Spleen (tissue), 11 donors: Measurements from ENCODE around the gene NKRF. TPM values are rescaled to one million over a fixed set of nuclear protein-coding genes. Genes with fewer than 3 reads are reported as not detected.

Experiments
- DNase-seq: peaks from one replicate; pipeline ENCODE4 v3.0.0-alpha.2; 2020
- H3K27ac ChIP-seq, 8 donors: fragments of 200-600 bp; sonication (generic) in 7 of 8; 1 replicate in 4 of 8; 2 replicates in 4 of 8; pipeline versions ENCODE4 v1.5.0 to v1.8.0; 2016 to 2021; ENCODE audit warnings: inconsistent platforms in 4 of 8, mild to moderate bottlenecking in 4 of 8, moderate library complexity in 1 of 8
- H3K27me3 ChIP-seq, 7 donors: fragments of 200-600 bp; sonication (generic) in 6 of 7; replicated peaks in 1 of 7; 1 replicate in 4 of 7; 2 replicates in 3 of 7; pipeline versions ENCODE4 v1.5.0 to v1.8.0; 2016 to 2021; ENCODE audit warnings: inconsistent platforms in 3 of 7, mild to moderate bottlenecking in 1 of 7
- H3K36me3 ChIP-seq, 6 donors: fragments of 200-600 bp; sonication (generic) in 5 of 6; 1 replicate in 4 of 6; 2 replicates in 2 of 6; pipeline versions ENCODE4 v1.5.0 to v1.8.0; 2016 to 2021; ENCODE audit warnings: inconsistent platforms in 2 of 6
- H3K4me1 ChIP-seq, 6 donors: fragments of 200-600 bp; sonication (generic) in 5 of 6; 1 replicate in 3 of 6; 2 replicates in 3 of 6; pipeline versions ENCODE4 v1.5.0 to v1.8.0; 2016 to 2021; ENCODE audit warnings: inconsistent platforms in 3 of 6
- H3K4me3 ChIP-seq, 8 donors: fragments of 200-600 bp; sonication (generic) in 7 of 8; 1 replicate in 4 of 8; 2 replicates in 4 of 8; pipeline versions ENCODE4 v1.5.0 to v1.8.0; 2016 to 2021; ENCODE audit warnings: inconsistent platforms in 4 of 8, mild to moderate bottlenecking in 4 of 8, moderate library complexity in 2 of 8
- H3K9me3 ChIP-seq, 8 donors: fragments of 200-600 bp; sonication (generic) in 7 of 8; 1 replicate in 4 of 8; 2 replicates in 4 of 8; pipeline versions ENCODE4 v1.5.0 to v1.8.0; 2016 to 2021; ENCODE audit warnings: inconsistent platforms in 4 of 8
- POLR2A ChIP-seq, 3 donors: fragments of 450-650 bp; IDR thresholded peaks; one replicate each; pipeline ENCODE4 v1.5.1; 2017; ENCODE audit warnings: antibody characterized with exemption in 3 of 3, mild to moderate bottlenecking in 1 of 3
- POLR2AphosphoS5 ChIP-seq, 3 donors: sonication (generic); formaldehyde crosslinking; IDR thresholded peaks; one replicate each; pipeline ENCODE4 v1.5.1; 2017; ENCODE audit warnings: antibody characterized with exemption in 3 of 3
- WGBS, 5 donors: extraction: QIAGEN DNeasy Blood & Tissue Kit in 3 of 5; methylation state at CpG; one replicate each; pipeline versions ENCODE4 v1.1.5 to v1.1.7; 2013 to 2018; 5-methylcytosine and 5-hydroxymethylcytosine counted together
- intact Hi-C: fragments of 100-400 bp; cut with DNase I; formaldehyde crosslinking; loops from one replicate; pipeline ENCODE4 v1.15.0; 2023; ENCODE audit warnings: low total_unique reads
- polyA plus RNA-seq, 3 donors: library from polyadenylated mRNA; stranded (reverse); fragments of 200-250 nt; gene quantifications; one replicate each; pipeline ENCODE4 v1.2.1, GENCODE V29; 2013
- total RNA-seq, 7 donors: library from RNA; depleted of rRNA in 3 of 7; stranded (reverse); fragments of >200 nt in 3 of 7; fragmentation: NEBNext Ultra II Directional in 4 of 7; extraction: Animal tissue kit (Norgen Biotek cat#: 25700) in 4 of 7; gene quantifications; one replicate each; pipeline versions ENCODE4 v1.1.0 to v1.2.1, GENCODE V29; 2016 to 2021
- TF ChIP-seq, protein P1 (sequence below), 11 experiments: fragments of 200-600 bp in 7 of 11; fragments of 450-650 bp in 4 of 11; sonication (generic) in 4 of 11; IDR thresholded peaks in 8 of 11; conservative IDR thresholded peaks in 3 of 11; 1 replicate in 7 of 11; 2 replicates in 4 of 11; pipeline versions ENCODE4 v1.4.0 to v1.8.0; 2016 to 2021; ENCODE audit warnings: antibody characterized with exemption in 11 of 11, inconsistent platforms in 4 of 11, mild to moderate bottlenecking in 1 of 11
- donor health status: healthy with polysubstance abuse.
- donor health status: DM: no; HTN: no; CAD: no; lungs with moderate emphysema.
- donor health status: DM: no; HTN: no; CAD: no.
- donor health status: Bipolar disorder and iron deficiency.
- donor health status: healthy.
- donor health status: DM: no; HTN: no; CAD: no.
- donor health status: DM: yes; HTN: yes; CAD: no.

NKRF gene
- total and polyA plus RNA-seq, 10 donors, result 6.9 to 13.8 (median 11.2) TPM

DNA sequence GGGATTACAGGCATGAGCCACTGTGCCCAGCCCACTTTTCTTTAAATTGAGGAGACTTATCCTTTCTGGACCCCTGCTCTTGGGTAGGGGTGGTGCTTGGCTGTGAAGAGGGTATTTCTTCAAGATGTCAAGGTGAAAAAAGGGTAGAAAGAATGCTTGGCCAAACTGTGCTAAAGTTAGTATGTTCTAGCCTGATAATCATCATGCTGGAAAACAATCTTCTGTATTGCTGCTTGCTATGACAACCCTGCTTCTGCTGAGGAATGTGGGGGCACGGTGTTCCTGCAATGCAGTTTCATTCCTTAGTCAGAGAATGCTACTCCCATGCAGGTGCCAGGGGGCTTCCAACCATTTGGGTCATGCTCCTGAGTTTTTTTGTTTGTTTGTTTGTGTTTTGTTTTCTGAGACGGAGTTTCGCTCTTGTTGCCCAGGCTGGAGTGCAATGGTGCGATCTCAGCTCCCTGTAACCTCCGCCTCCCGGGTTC, 35.8 kb downstream of the NKRF start:
- no peak for TF ChIP-seq POLR2AphosphoS5 (IDR thresholded peaks at IDR 0.05)
- TF ChIP-seq, protein P1, sequence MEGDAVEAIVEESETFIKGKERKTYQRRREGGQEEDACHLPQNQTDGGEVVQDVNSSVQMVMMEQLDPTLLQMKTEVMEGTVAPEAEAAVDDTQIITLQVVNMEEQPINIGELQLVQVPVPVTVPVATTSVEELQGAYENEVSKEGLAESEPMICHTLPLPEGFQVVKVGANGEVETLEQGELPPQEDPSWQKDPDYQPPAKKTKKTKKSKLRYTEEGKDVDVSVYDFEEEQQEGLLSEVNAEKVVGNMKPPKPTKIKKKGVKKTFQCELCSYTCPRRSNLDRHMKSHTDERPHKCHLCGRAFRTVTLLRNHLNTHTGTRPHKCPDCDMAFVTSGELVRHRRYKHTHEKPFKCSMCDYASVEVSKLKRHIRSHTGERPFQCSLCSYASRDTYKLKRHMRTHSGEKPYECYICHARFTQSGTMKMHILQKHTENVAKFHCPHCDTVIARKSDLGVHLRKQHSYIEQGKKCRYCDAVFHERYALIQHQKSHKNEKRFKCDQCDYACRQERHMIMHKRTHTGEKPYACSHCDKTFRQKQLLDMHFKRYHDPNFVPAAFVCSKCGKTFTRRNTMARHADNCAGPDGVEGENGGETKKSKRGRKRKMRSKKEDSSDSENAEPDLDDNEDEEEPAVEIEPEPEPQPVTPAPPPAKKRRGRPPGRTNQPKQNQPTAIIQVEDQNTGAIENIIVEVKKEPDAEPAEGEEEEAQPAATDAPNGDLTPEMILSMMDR (IDR thresholded peaks at IDR 0.05 in 8 of 11, conservative IDR thresholded peaks at IDR 0.05 in 3 of 11), result no peak
- no peak for TF ChIP-seq POLR2A (IDR thresholded peaks at IDR 0.05)
- peaks cover 0 to 14% (median 6%) of the 10 kb centered on the region in 6 donors for H3K4me1 ChIP-seq
- DNase-seq, result no peak
- no peaks in the 10 kb centered on the region for H3K9me3 ChIP-seq
- H3K27me3 ChIP-seq, result peaks cover 0 to 4% (median 0%) of the 10 kb centered on the region in 7 donors
- no peak overlapping the region for H3K27ac ChIP-seq
- H3K4me3 ChIP-seq, result no peak overlapping the region
- 86 to 98% (median 91%) methylated on average over 6 of the region's 6 CpGs for WGBS, 5 donors
- intact Hi-C loops, result no loop called here
- H3K36me3 ChIP-seq, result no peaks in the 10 kb centered on the region

DNA sequence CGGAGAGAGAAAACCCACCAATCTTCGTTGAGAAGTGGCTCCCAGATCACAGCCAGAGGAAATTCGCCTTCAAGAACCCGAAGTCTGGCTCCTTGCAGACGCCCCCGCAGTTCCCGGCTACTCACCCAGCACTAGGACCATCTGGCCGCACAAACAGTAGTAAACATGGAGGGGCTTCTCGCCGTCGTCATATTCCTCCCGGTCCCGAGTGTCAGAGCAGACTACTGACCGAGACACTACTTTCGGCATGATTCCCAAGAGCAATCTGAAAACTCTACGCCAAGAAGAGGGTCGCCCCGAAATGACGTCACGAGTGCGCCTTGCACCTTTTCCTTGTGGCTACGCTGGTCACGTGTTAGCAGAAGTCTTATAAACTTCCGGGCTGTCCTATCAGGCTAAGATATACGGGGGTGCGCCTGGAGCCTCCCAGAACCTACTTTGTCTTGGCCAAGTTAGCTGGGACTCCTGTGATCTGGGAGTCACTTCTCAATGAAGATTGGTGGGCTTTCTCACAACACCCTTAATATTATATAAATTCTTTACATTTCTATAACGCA, 41.0 kb downstream of the NKRF start, which contains the start of gene STEEP1:
Gene STEEP1 (minus strand): TSS at position 303 of the 557 bp plus-strand sequence. CDS start 54 bp downstream, at position 249.
- H3K4me3 ChIP-seq, result peak within 1 kb of the TSS; percentile 32 to 75 (median 52)

DNA sequence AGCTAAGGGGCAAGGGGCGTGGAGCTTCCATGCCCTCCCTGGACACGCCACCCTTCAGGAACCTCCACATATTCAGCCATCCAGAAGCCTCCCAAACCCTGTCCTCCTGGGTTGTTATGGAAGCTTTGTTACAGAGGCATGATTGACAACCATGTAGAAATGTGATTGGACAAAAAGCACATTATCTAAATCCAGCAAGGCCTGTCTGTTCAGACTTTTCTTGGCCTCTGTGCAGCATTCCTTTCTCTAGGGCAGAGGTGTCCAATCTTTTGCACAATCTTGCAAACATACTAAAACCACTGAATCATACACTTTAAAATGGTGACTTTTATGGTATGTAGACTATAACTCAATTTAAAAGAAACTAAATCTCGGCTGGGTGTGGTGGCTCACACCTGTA, 53.7 kb downstream of the NKRF start:
- no peak for DNase-seq
- H3K27ac ChIP-seq, result no peak overlapping the region
- peaks cover 0 to 14% (median 0%) of the 10 kb centered on the region in 6 donors for H3K4me1 ChIP-seq
- H3K36me3 ChIP-seq, result peaks cover 0 to 19% (median 2%) of the 10 kb centered on the region in 6 donors
- no peak overlapping the region for H3K4me3 ChIP-seq
- TF ChIP-seq, protein P1 (IDR thresholded peaks at IDR 0.05 in 8 of 11, conservative IDR thresholded peaks at IDR 0.05 in 3 of 11), result no peak
- no peak for TF ChIP-seq POLR2AphosphoS5 (IDR thresholded peaks at IDR 0.05)
- no peak for TF ChIP-seq POLR2A (IDR thresholded peaks at IDR 0.05)
- intact Hi-C loops, result no loop called here
- H3K9me3 ChIP-seq, result no peaks in the 10 kb centered on the region
- 65 to 100% (median 88%) methylated on average over 2 to 3 of the region's 3 CpGs for WGBS, 5 donors
- no peaks in the 10 kb centered on the region for H3K27me3 ChIP-seq

More for the DNA sequence above, 41.0 kb downstream of the NKRF start, which contains the start of gene STEEP1:
- peaks cover 0 to 35% (median 14%) of the 10 kb centered on the region in 6 donors for H3K4me1 ChIP-seq
- TF ChIP-seq, protein P1 (IDR thresholded peaks at IDR 0.05 in 8 of 11, conservative IDR thresholded peaks at IDR 0.05 in 3 of 11), result no peak
- TF ChIP-seq POLR2A (IDR thresholded peaks at IDR 0.05) (no peak), POLR2AphosphoS5 (IDR thresholded peaks at IDR 0.05) (peak in 2 of 3 donors; percentile 72 to 91)
- intact Hi-C loops, result no loop called here
- no peaks in the 10 kb centered on the region for H3K27me3 ChIP-seq
- H3K9me3 ChIP-seq, result no peaks in the 10 kb centered on the region
- peak; percentile 94 for DNase-seq
- 1 to 25% (median 1%) methylated on average over 14 to 27 of the region's 27 CpGs for WGBS, 5 donors
- peaks cover 0 to 12% (median 0%) of the 10 kb centered on the region in 6 donors for H3K36me3 ChIP-seq
- peak within 1 kb of the TSS in 7 of 8 donors; percentile 51 to 82 (median 77) for H3K27ac ChIP-seq

DNA sequence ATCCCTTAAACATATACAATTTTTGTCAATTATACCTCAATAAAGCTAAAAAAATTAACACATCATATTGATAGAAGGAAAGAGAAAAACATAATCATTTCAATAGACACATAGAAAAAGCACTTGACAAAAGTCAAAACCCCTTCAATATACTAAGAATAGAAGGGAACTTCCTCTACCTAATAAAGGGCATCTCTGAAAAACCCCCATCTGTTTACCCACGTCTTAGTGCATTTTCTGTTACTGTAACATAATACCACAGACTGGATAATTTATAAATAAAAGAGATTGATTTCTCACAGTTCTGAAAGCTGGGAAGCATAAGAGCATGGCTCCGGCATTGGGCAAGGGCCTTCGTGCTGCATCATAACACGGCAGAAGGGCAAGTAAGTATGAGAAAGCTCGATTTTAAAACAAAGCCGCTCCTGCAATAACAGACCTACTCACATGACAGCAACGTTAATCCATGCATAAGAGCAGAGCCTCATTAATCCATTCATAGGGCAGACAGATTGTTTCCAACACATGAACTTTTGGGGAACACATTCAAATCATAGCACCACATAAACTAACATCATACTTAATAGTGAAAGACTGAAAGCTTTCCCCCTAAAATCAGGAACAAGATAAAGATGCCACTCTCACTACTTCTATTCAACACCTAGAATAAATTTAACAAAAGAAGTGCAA, 56.8 kb downstream of the NKRF start:
- H3K4me3 ChIP-seq, result no peak overlapping the region
- H3K4me1 ChIP-seq, result peaks cover 0 to 14% (median 0%) of the 10 kb centered on the region in 6 donors
- intact Hi-C loops, result no loop called here
- peaks cover 0 to 3% (median 0%) of the 10 kb centered on the region in 6 donors for H3K36me3 ChIP-seq
- no peaks in the 10 kb centered on the region for H3K27me3 ChIP-seq
- H3K9me3 ChIP-seq, result no peaks in the 10 kb centered on the region
- WGBS, 5 donors, result 42 to 69% (median 57%) methylated on average over 7 of the region's 7 CpGs
- H3K27ac ChIP-seq, result no peak overlapping the region
- TF ChIP-seq, protein P1 (IDR thresholded peaks at IDR 0.05 in 8 of 11, conservative IDR thresholded peaks at IDR 0.05 in 3 of 11), result no peak
- TF ChIP-seq POLR2A (IDR thresholded peaks at IDR 0.05) (no peak), POLR2AphosphoS5 (IDR thresholded peaks at IDR 0.05) (no peak)
- no peak for DNase-seq
